HL-60 (cell line): ENCODE measurements around the gene FN1.

ENCODE experiments used
- DNase-seq, 2 experiments: peaks; one replicate each; pipeline ENCODE4 v3.0.0-alpha.2; 2010 to 2020; ENCODE audit warnings: low read depth in 1 of 2, low spot score in 1 of 2
- H3K27ac ChIP-seq: fragments of 250-450 bp; sonication (Bioruptor Pico); replicated peaks from 2 replicates; pipeline ENCODE4 v1.5.1; 2020; ENCODE audit warnings: mild to moderate bottlenecking, moderate library complexity
- H3K27me3 ChIP-seq: fragments of 250-450 bp; sonication (Bioruptor Pico); 2 replicates; pipeline ENCODE4 v1.5.1; 2021; ENCODE audit warnings: mild to moderate bottlenecking, moderate library complexity; ENCODE audit not compliant: insufficient read depth, poor library complexity, severe bottlenecking
- H3K4me3 ChIP-seq: replicated peaks from 2 replicates; pipeline ENCODE4 v1.5.1; 2011; ENCODE audit warnings: mild to moderate bottlenecking, control low read depth, low read length; ENCODE audit not compliant: insufficient read depth
- CTCF ChIP-seq: IDR thresholded peaks from one replicate; pipeline ENCODE4 v1.5.1; 2011; ENCODE audit warnings: low read length, control low read depth, inconsistent platforms; ENCODE audit not compliant: insufficient read depth
- GABPA ChIP-seq: IDR thresholded peaks from 2 replicates; pipeline ENCODE4 v1.6.1; 2012; ENCODE audit warnings: low read depth
- POLR2AphosphoS5 ChIP-seq: IDR thresholded peaks from 2 replicates; pipeline ENCODE4 v1.6.1; 2012; ENCODE audit warnings: low read depth
- SPI1 ChIP-seq: IDR thresholded peaks from 2 replicates; pipeline ENCODE4 v1.6.1; 2012; ENCODE audit warnings: low read depth, mild to moderate bottlenecking, borderline replicate concordance
- TF ChIP-seq, protein P1 (sequence below): IDR thresholded peaks from 2 replicates; pipeline ENCODE4 v1.6.1; 2012; ENCODE audit warnings: low read depth; ENCODE audit not compliant: insufficient replicate concordance

The FN1 gene

DNA sequence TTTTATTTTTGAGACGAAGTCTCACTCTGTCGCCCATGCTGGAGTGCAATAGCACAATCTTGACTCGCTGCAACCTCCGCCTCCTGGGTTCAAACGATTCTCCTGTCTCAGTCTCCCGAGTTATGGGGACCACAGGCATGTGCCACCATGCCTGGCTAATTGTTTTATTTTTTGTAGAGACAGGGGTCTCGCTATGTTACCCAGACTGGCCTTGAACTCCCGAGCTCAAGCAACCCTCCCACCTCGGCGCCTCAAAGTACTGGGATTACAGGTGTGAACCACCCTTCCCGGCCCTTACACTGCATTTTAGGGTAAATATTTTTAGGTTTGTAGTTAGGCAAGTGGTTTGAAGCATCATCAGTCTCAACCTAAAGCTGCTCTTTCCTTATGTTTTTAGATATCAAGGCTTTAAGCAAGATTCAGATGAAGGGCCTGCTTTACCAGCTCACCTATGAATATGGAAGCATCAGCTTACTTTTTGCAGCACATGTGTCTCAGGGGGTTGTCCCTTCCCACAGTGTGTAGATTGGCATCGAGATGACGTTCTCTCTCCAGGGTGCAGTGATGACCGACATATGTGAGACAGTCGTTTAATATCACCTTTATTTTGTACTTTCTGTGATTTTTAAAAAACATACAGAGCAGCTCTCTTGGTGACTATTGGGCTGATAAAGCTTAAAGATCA is 76.8 kb downstream of the FN1 start:
- no peak for TF ChIP-seq CTCF
- TF ChIP-seq POLR2AphosphoS5: no peak
- no peak for TF ChIP-seq GABPA
- no peak for TF ChIP-seq SPI1
- TF ChIP-seq, protein P1, sequence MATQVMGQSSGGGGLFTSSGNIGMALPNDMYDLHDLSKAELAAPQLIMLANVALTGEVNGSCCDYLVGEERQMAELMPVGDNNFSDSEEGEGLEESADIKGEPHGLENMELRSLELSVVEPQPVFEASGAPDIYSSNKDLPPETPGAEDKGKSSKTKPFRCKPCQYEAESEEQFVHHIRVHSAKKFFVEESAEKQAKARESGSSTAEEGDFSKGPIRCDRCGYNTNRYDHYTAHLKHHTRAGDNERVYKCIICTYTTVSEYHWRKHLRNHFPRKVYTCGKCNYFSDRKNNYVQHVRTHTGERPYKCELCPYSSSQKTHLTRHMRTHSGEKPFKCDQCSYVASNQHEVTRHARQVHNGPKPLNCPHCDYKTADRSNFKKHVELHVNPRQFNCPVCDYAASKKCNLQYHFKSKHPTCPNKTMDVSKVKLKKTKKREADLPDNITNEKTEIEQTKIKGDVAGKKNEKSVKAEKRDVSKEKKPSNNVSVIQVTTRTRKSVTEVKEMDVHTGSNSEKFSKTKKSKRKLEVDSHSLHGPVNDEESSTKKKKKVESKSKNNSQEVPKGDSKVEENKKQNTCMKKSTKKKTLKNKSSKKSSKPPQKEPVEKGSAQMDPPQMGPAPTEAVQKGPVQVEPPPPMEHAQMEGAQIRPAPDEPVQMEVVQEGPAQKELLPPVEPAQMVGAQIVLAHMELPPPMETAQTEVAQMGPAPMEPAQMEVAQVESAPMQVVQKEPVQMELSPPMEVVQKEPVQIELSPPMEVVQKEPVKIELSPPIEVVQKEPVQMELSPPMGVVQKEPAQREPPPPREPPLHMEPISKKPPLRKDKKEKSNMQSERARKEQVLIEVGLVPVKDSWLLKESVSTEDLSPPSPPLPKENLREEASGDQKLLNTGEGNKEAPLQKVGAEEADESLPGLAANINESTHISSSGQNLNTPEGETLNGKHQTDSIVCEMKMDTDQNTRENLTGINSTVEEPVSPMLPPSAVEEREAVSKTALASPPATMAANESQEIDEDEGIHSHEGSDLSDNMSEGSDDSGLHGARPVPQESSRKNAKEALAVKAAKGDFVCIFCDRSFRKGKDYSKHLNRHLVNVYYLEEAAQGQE: no peak
- no peak overlapping the region for H3K4me3 ChIP-seq
- no peaks in the 10 kb centered on the region for H3K27me3 ChIP-seq
- DNase-seq: no peak
- no peak overlapping the region for H3K27ac ChIP-seq

DNA sequence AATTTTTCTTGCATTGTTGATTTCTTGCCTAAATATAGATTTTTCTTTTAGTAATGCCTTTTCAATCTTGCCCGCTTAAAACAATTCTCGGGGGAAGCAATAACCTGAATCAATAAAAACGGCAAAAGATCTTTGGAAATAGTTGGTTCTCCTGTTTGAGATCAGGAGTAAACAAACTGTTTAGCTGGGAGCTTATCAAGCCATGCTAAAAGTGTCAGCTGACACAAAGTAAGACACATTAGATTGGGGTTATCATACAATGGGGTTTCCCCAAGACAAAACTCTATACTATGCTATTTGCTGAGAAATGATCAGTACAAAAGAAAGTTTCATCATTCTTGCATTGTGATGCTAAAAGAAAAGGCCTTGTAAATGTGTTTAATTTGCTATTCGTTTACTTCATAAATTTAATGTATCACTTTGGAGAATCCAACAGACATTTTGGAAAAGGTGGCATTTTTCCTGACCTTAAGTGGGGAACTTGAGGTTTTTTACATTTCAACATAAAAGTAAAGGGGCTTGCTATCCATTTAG is 77.5 kb downstream of the FN1 start:
- H3K4me3 ChIP-seq: no peak overlapping the region
- no peak for TF ChIP-seq SPI1
- TF ChIP-seq, protein P1: no peak
- TF ChIP-seq CTCF: no peak
- no peak for TF ChIP-seq GABPA
- no peak for TF ChIP-seq POLR2AphosphoS5
- H3K27me3 ChIP-seq: no peaks in the 10 kb centered on the region
- H3K27ac ChIP-seq: no peak overlapping the region
- no peak for DNase-seq

- no peaks in the 10 kb centered on the region for H3K27me3 ChIP-seq
- no peak overlapping the region for H3K27ac ChIP-seq
- no peak for DNase-seq
- no peak overlapping the region for H3K4me3 ChIP-seq
- TF ChIP-seq, protein P1: no peak
- TF ChIP-seq POLR2AphosphoS5: no peak
These were observed 78.2 kb downstream of the FN1 start for GRCh38 chr2:215357660-215358059.
